Astrocyte (in vitro differentiated cells and primary cell): Measurements from ENCODE around the gene RNF41. TPM values are rescaled to one million over a fixed set of nuclear protein-coding genes. Genes with fewer than 3 reads are reported as not detected.
"Not testable (repeated sequence)": the region's sequence is repeated elsewhere in the genome, so short reads cannot be mapped to it uniquely, and the experiment has no call there.

Experiments used
- DNase-seq: peaks from one replicate; pipeline ENCODE4 v3.0.0-alpha.2; 2010; ENCODE audit warnings: low read depth
- FAIRE-seq: peaks from 2 replicates; lab custom pipeline; 2011; peaks lifted over from hg19 to GRCh38; lab: Jason Lieb, UNC
- H2AFZ ChIP-seq: 2 replicates; pipeline ENCODE4 v1.6.0; 2012; ENCODE audit warnings: low read depth, low read length, inconsistent platforms
- H3K27ac ChIP-seq: 2 replicates; pipeline ENCODE4 v1.5.1; 2011; ENCODE audit warnings: low read depth, low read length, inconsistent platforms
- H3K27me3 ChIP-seq: 2 replicates; pipeline ENCODE4 v1.6.0; 2011; ENCODE audit warnings: low read length, inconsistent platforms; ENCODE audit not compliant: insufficient read depth
- H3K36me3 ChIP-seq: 2 replicates; pipeline ENCODE4 v1.5.1; 2011; ENCODE audit warnings: low read length, inconsistent platforms; ENCODE audit not compliant: insufficient read depth
- H3K4me1 ChIP-seq: 2 replicates; pipeline ENCODE4 v1.5.1; 2011; ENCODE audit warnings: low read length, inconsistent platforms; ENCODE audit not compliant: insufficient read depth
- H3K4me2 ChIP-seq: 2 replicates; pipeline ENCODE4 v1.6.0; 2012; ENCODE audit warnings: low read length, inconsistent platforms
- H3K4me3 ChIP-seq: 2 replicates; pipeline ENCODE4 v1.5.1; 2011; ENCODE audit warnings: low read depth, mild to moderate bottlenecking, low read length, inconsistent platforms; ENCODE audit not compliant: insufficient read depth
- H3K79me2 ChIP-seq: 2 replicates; pipeline ENCODE4 v1.6.0; 2012; ENCODE audit warnings: mild to moderate bottlenecking, low read length, inconsistent platforms; ENCODE audit not compliant: insufficient read depth
- H3K9ac ChIP-seq: 2 replicates; pipeline ENCODE4 v1.6.0; 2012; ENCODE audit warnings: mild to moderate bottlenecking, low read length, inconsistent platforms
- H3K9me3 ChIP-seq: 2 replicates; pipeline ENCODE4 v1.5.1; 2012; ENCODE audit warnings: low read depth, mild to moderate bottlenecking, low read length, inconsistent platforms; ENCODE audit not compliant: insufficient read depth
- H4K20me1 ChIP-seq: 2 replicates; pipeline ENCODE4 v1.6.0; 2012; ENCODE audit warnings: low read length, inconsistent platforms; ENCODE audit not compliant: insufficient read depth
- H3K27ac Mint-ChIP-seq: one replicate; pipeline ENCODE4 v1.8.0; 2021; ENCODE audit warnings: mild to moderate bottlenecking, mixed read lengths; ENCODE audit not compliant: unreplicated experiment
- H3K27me3 Mint-ChIP-seq: one replicate; pipeline ENCODE4 v1.8.0; 2021; ENCODE audit warnings: low read depth, mixed read lengths; ENCODE audit not compliant: unreplicated experiment
- H3K36me3 Mint-ChIP-seq: one replicate; pipeline ENCODE4 v1.8.0; 2021; ENCODE audit warnings: low read depth, mixed read lengths; ENCODE audit not compliant: unreplicated experiment
- H3K4me1 Mint-ChIP-seq: one replicate; pipeline ENCODE4 v1.8.0; 2021; ENCODE audit warnings: low read depth, mixed read lengths; ENCODE audit not compliant: unreplicated experiment
- H3K4me3 Mint-ChIP-seq: one replicate; pipeline ENCODE4 v1.8.0; 2021; ENCODE audit warnings: mild to moderate bottlenecking, moderate library complexity, mixed read lengths; ENCODE audit not compliant: unreplicated experiment
- H3K9me3 Mint-ChIP-seq: one replicate; pipeline ENCODE4 v1.8.0; 2021; ENCODE audit warnings: mild to moderate bottlenecking, mixed read lengths; ENCODE audit not compliant: unreplicated experiment
- EZH2 ChIP-seq: IDR thresholded peaks from 2 replicates; pipeline ENCODE4 v1.6.1; 2012; ENCODE audit warnings: mild to moderate bottlenecking, low read length, inconsistent platforms; ENCODE audit not compliant: insufficient read depth
- total RNA-seq: library from RNA; stranded (reverse); gene quantifications from 2 replicates; pipeline ENCODE4 v1.2.1, GENCODE V29; 2021
- TF ChIP-seq, protein P1 (sequence below): IDR thresholded peaks from 2 replicates; pipeline ENCODE4 v1.5.1; 2011; ENCODE audit warnings: low read depth, mild to moderate bottlenecking, inconsistent platforms, low read length, moderate library complexity; ENCODE audit not compliant: insufficient read depth

RNF41 gene
- total RNA-seq, 1 donor from 2014 or later, result 85.8 TPM

DNA sequence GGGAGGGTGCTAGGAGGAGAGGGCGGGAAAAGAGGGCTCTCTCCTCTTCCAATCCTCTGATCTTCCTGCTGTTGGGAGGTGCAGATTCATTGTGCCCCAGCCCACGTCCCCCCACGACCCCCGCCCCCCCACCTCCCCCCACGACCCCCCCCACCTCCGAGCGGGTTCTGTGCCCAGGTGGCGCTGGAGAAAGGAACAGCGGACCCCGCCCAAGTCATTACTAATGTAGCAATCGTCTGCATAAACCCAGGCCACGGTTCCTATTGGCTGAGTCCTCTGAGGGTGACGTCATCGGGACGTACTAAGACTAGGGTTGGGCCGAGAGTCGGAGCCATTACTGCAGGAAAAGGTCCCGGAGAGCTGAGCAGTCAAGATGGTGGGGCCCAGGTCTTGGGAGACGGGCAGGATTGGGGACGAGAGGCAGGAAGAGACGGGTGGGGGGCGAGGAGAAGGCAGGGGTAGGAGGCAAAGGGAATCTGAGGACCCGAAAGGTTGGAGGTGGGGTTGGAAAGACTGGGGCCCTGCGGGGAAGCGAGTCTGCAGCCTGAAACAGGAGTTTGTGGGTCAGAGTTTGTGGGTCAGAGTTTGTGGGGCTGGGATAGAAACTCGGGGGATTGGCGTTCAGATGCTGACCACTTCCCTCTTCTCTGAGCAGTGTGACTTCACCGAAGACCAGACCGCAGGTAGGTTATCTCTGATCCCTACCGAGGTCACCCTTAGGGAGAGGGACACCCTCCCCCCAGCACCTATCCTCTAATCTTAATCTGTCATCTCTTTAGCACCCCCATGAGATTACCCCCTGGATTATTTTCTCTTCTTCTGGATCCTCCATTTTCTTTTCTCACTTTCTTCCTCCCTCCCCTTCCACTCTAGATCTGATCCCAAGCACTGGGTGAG, 63.4 kb downstream of the RNF41 start, which contains the start of gene MYL6:
Gene MYL6, plus strand, starts transcription at position 331 of the 897 bp plus-strand sequence. Its CDS starts 43 bp downstream, at position 374.
- H3K36me3 Mint-ChIP-seq, result peaks cover 43% of the 10 kb centered on the region
- H3K4me3 Mint-ChIP-seq, result peak within 1 kb of the TSS; percentile 91
- Histone ChIP-seq H3K9ac (peak within 1 kb of the TSS; percentile 99), H3K79me2 (peaks cover 56% of the 10 kb centered on the region), H3K4me3 (peak within 1 kb of the TSS; percentile 99), H2AFZ (peak within 1 kb of the TSS; percentile 43), H3K27me3 (no peaks in the 10 kb centered on the region), H3K9me3 (no peaks in the 10 kb centered on the region), H3K27ac (peak within 1 kb of the TSS; percentile 95), H3K36me3 (peaks cover 44% of the 10 kb centered on the region), H4K20me1 (peaks cover 50% of the 10 kb centered on the region), H3K4me2 (peak within 1 kb of the TSS; percentile 99), H3K4me1 (peaks cover 36% of the 10 kb centered on the region)
- TF ChIP-seq EZH2, result no peak
- TF ChIP-seq, protein P1, sequence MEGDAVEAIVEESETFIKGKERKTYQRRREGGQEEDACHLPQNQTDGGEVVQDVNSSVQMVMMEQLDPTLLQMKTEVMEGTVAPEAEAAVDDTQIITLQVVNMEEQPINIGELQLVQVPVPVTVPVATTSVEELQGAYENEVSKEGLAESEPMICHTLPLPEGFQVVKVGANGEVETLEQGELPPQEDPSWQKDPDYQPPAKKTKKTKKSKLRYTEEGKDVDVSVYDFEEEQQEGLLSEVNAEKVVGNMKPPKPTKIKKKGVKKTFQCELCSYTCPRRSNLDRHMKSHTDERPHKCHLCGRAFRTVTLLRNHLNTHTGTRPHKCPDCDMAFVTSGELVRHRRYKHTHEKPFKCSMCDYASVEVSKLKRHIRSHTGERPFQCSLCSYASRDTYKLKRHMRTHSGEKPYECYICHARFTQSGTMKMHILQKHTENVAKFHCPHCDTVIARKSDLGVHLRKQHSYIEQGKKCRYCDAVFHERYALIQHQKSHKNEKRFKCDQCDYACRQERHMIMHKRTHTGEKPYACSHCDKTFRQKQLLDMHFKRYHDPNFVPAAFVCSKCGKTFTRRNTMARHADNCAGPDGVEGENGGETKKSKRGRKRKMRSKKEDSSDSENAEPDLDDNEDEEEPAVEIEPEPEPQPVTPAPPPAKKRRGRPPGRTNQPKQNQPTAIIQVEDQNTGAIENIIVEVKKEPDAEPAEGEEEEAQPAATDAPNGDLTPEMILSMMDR, result no peak
- H3K4me1 Mint-ChIP-seq, result peaks cover 17% of the 10 kb centered on the region
- H3K27me3 Mint-ChIP-seq, result no peaks in the 10 kb centered on the region
- DNase-seq (peak; percentile 95), FAIRE-seq (no peak)
- H3K27ac Mint-ChIP-seq, result peak within 1 kb of the TSS; percentile 99
- H3K9me3 Mint-ChIP-seq, result no peaks in the 10 kb centered on the region

DNA sequence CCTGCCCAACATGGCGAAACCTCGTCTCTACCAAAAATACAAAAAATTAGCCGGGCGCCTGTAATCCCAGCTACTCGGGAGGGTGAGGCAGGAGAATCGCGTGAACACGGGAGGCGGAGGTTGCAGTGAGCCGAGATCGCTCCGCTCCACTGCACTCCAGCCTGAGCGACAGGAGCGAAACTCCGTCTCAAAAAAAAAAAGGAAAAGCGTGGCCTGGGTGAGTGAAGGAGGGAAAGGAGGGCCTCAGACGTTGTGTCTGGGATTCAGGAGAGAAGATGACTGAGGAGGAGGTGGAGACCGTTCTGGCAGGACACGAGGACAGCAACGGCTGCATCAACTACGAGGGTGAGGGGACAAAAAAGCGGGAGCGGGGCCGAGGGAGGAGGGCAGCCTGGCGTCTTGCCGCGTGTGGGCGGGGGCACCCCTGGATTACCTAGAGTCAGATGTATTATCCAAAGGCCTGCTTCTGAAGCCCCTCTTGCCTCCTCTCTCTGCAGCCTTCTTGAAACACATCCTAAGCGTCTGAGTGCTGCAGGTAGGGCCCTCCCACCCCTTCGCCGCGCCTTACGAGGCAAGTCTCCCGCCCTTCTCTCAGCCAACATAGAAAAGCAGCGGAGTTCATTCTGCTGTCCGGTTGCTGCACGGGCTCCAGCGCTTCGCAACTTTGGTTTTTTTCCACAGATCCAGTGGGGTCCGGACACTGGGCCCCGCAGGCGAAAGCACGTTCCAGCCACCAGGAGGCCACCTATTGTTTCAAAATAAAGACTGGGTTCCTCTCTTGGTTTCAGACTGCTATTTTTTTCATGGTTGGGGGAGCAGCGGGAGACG, 64.3 kb downstream of the RNF41 start:
- Mint-ChIP-seq H3K9me3 (no peaks in the 10 kb centered on the region), H3K27ac (peak overlapping the region; percentile 96), H3K36me3 (peaks cover 40% of the 10 kb centered on the region), H3K4me1 (peaks cover 15% of the 10 kb centered on the region), H3K4me3 (peak overlapping the region; percentile 91), H3K27me3 (no peaks in the 10 kb centered on the region)
- Histone ChIP-seq H3K4me3 (peak overlapping the region; percentile 64), H3K4me1 (peaks cover 41% of the 10 kb centered on the region), H3K4me2 (peak overlapping the region; percentile 99), H2AFZ (peak overlapping the region; percentile 43), H3K9me3 (no peaks in the 10 kb centered on the region), H3K27me3 (no peaks in the 10 kb centered on the region), H3K36me3 (peaks cover 35% of the 10 kb centered on the region), H3K79me2 (peaks cover 63% of the 10 kb centered on the region), H3K9ac (peak overlapping the region; percentile 81), H3K27ac (peak overlapping the region; percentile 73), H4K20me1 (peaks cover 42% of the 10 kb centered on the region)
- FAIRE-seq (no peak), DNase-seq (peak; percentile 77)
- no peak for TF ChIP-seq EZH2
- TF ChIP-seq, protein P1, result peak; percentile 72

DNA sequence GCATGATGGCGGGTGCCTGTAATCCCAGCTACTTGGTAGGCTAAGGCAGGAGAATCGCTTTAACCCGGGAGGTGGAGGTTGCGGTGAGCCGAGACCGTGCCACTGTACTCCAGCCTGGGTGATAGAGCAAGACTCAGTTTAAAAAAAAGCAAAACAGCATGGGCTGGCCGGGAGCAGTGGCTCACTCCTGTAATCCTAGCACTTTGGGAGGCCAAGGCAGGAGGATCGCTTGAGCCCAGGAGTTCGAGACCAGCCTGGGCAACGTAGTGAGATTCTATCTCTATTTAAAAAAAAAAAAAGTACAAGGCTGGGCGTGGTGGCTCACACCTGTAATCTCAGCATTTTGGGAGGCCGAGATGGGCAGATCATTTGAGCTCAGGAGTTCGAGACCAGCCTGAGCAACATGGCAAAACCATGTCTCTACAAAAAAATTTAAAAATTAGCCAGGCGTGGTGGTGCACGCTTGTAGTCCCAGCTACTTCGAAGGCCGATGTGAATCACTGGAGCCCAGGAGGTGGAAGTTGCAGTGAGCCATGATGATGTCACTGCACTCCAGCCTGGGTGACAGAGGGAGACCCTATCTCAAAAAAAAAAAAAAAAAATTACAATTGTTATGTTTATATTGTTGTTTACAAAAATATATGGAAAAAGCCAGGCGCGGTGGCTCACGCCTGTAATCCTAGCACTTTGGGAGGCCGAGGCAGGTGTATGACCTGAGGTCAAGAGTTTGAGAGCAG, 65.1 kb downstream of the RNF41 start:
- Histone ChIP-seq H3K4me2 (peak overlapping the region; percentile 99), H3K4me3 (peak overlapping the region; percentile 64), H2AFZ (peak overlapping the region; percentile 43), H3K9ac (peak overlapping the region; percentile 81), H3K4me1 (peaks cover 41% of the 10 kb centered on the region), H4K20me1 (peaks cover 34% of the 10 kb centered on the region), H3K79me2 (peaks cover 56% of the 10 kb centered on the region), H3K36me3 (peaks cover 28% of the 10 kb centered on the region), H3K27ac (peak overlapping the region; percentile 73)
- Mint-ChIP-seq H3K4me1 (peaks cover 14% of the 10 kb centered on the region), H3K27ac (peak overlapping the region; percentile 96), H3K36me3 (peaks cover 38% of the 10 kb centered on the region), H3K4me3 (peak overlapping the region; percentile 91)
- DNase-seq, H3K9me3 Mint-ChIP-seq, FAIRE-seq, H3K27me3 Mint-ChIP-seq, H3K9me3 ChIP-seq, H3K27me3 ChIP-seq: not testable (repeated sequence)
